SH-SY5Y (cell line): ENCODE results near the gene KLC3.

ENCODE experiments used
- GATA2 ChIP-seq: IDR thresholded peaks from 2 replicates; pipeline ENCODE4 v1.6.1; 2011; ENCODE audit warnings: mild to moderate bottlenecking, low read depth, low read length
- GATA3 ChIP-seq: IDR thresholded peaks from 2 replicates; pipeline ENCODE4 v1.6.1; 2011; ENCODE audit warnings: low read depth, mild to moderate bottlenecking, low read length, moderate library complexity

DNA sequence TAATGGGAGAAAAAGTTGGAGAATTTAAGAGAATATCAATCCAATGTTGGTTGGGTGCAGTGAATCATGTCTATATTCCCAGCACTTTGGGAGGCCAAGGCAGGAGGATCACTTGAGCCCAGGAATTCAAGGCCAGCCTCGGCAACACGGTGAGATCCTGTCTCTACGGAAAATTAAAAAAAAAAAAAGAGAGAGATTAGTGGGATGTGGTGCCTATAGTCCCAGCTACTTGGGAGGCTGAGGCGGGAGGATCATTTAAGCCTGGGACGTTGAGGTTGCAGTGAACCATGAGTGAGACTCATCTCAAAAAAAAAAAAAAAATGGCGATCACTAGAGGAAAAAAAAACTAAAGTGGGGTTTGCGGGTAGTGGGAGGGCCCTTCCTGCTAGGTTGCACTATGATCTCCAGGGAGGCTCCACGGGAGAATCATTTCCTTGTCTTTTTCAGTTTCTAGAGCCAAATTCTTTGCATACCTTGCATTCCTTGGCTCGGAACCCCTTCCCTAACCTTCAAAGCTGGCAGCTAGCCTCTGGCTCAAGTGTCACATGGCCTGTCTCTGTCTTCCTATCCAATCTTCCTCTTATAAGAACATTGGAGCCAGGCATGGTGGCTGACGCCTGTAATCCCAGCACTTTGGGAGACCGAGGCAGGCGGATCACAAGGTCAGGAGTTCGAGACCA lies 35.6 kb downstream of the KLC3 start:
- TF ChIP-seq GATA2 (no peak), GATA3 (no peak)
